CD4-positive, CD25-positive, alpha-beta regulatory T cell (primary cell): ENCODE results near the gene SRY. TPM values are rescaled to one million over a fixed set of nuclear protein-coding genes. Genes with fewer than 3 reads are reported as not detected.
"Not testable (repeated sequence)": the region's sequence is repeated elsewhere in the genome, so short reads cannot be mapped to it uniquely, and the experiment has no call there.

Experiments
- ATAC-seq, 2 donors: fragments of 150-1000 bp; cut with Tn5 transposase; one replicate each; pipeline ENCODE4 v1.10.0; 2021; ENCODE audit warnings: low read depth in 2 of 2, moderate number of reproducible peaks in 2 of 2, moderate library complexity in 1 of 2
- DNase-seq, 3 donors: peaks; one replicate each; pipeline versions ENCODE4 v3.0.0 to v3.0.0-alpha.2; 2012 to 2022; ENCODE audit warnings: mixed read lengths in 1 of 3
- H3K27ac ChIP-seq: one replicate; pipeline ENCODE4 v1.7.0; 2013; ENCODE audit warnings: mild to moderate bottlenecking, low read length; ENCODE audit not compliant: insufficient read depth, poor library complexity, severe bottlenecking
- H3K27me3 ChIP-seq: one replicate; pipeline ENCODE4 v1.7.0; 2013; ENCODE audit warnings: low read length; ENCODE audit not compliant: control insufficient read depth, insufficient read depth
- H3K36me3 ChIP-seq: one replicate; pipeline ENCODE4 v1.7.0; 2013; ENCODE audit warnings: mild to moderate bottlenecking, low read length, moderate library complexity; ENCODE audit not compliant: control insufficient read depth, insufficient read depth
- H3K4me1 ChIP-seq: 2 replicates; pipeline ENCODE4 v1.7.0; 2013; ENCODE audit warnings: mild to moderate bottlenecking, low read length; ENCODE audit not compliant: insufficient read depth, control insufficient read depth, poor library complexity, severe bottlenecking
- H3K4me3 ChIP-seq: one replicate; pipeline ENCODE4 v1.7.0; 2013; ENCODE audit warnings: low read depth, mild to moderate bottlenecking, low read length, moderate library complexity
- H3K9me3 ChIP-seq, 2 experiments: 1 replicate in 1 of 2; 2 replicates in 1 of 2; pipeline ENCODE4 v1.7.0; 2013; ENCODE audit warnings: low read length in 2 of 2, mild to moderate bottlenecking in 1 of 2, moderate library complexity in 1 of 2; ENCODE audit not compliant: control insufficient read depth in 2 of 2
- H3K27ac Mint-ChIP-seq, 3 donors: one replicate each; pipeline ENCODE4 v1.8.0; 2020 to 2022; ENCODE audit warnings: mild to moderate bottlenecking in 3 of 3, mixed read lengths in 3 of 3, moderate library complexity in 2 of 3
- H3K27me3 Mint-ChIP-seq: one replicate; pipeline ENCODE4 v1.8.0; 2022; ENCODE audit warnings: mild to moderate bottlenecking, mixed read lengths
- H3K36me3 Mint-ChIP-seq: one replicate; pipeline ENCODE4 v1.8.0; 2020; ENCODE audit warnings: mixed read lengths
- H3K4me1 Mint-ChIP-seq, 4 donors: one replicate each; pipeline ENCODE4 v1.8.0; 2020 to 2022; ENCODE audit warnings: mixed read lengths in 4 of 4, mild to moderate bottlenecking in 1 of 4
- H3K4me3 Mint-ChIP-seq, 4 donors: one replicate each; pipeline ENCODE4 v1.8.0; 2020 to 2022; ENCODE audit warnings: mild to moderate bottlenecking in 4 of 4, mixed read lengths in 4 of 4, moderate library complexity in 3 of 4
- H3K9me3 Mint-ChIP-seq, 7 donors: one replicate each; pipeline ENCODE4 v1.8.0; 2020 to 2022; ENCODE audit warnings: mixed read lengths in 7 of 7, mild to moderate bottlenecking in 3 of 7, moderate library complexity in 2 of 7
- polyA plus RNA-seq, 4 donors: library from polyadenylated mRNA; unstranded; fragments of 300-500 nt; fragmentation: Illumina TruSeq; gene quantifications; one replicate each; pipeline ENCODE4 v1.2.3, GENCODE V29; 2021
- total RNA-seq: library from RNA; stranded (reverse); gene quantifications from one replicate; pipeline ENCODE4 v1.2.3, GENCODE V29; 2022

SRY gene
- total RNA-seq (not detected), polyA plus RNA-seq (not detected)

DNA sequence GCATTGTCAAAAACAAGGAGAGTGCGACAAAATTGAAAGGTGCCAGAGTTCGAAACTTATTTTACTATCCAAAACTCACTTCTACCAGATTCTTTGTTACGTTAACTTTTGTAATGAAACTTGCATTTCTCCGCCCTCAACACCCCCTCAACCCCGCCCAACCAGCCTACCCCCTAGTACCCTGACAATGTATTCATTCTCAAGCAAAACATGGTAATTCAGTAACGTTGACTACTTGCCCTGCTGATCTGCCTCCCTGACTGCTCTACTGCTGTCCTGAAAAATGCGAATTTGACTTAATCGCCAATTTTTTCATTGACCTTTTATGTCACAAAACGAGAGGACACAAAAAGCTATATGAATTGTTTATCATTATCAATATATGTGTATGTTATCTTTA, at the start of gene SRY:
SRY (minus strand) TSS at position 83 of the 400 bp plus-strand sequence; CDS start at position 4, 79 bp downstream.
- H3K9me3 Mint-ChIP-seq: peaks cover 0 to 4% (median 0%) of the 10 kb centered on the region in 7 donors

DNA sequence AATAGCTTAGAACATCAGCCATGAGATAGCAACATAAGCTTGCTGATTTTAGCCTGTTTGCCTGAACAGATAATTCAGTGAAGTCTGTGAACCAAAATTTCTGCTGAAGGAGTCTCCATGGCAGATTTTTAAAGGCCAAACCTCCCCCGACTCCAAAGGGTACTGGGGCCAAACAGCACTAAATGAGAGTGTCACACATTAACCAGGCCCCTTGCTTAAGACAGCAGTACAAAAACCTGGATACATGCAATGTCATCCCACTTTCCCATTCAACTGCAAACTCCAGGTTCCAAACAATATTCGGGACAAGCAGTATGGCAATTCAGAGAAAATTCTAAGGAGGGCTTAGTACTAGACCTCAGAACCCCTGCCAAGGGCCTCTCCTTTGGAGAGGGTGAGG, 49.6 kb upstream of the SRY start:
- H3K27ac Mint-ChIP-seq: no peak overlapping the region

More for the DNA sequence above, at the start of gene SRY:
- no peak within 1 kb of the TSS for H3K27ac Mint-ChIP-seq
- no peak within 1 kb of the TSS for H3K4me3 Mint-ChIP-seq
- H3K4me1 Mint-ChIP-seq: peaks cover 0 to 4% (median 0%) of the 10 kb centered on the region in 4 donors
- Histone ChIP-seq H3K9me3 (no peaks in the 10 kb centered on the region), H3K4me3 (no peak within 1 kb of the TSS), H3K4me1 (no peaks in the 10 kb centered on the region), H3K27me3 (peaks cover 8% of the 10 kb centered on the region), H3K36me3 (no peaks in the 10 kb centered on the region), H3K27ac (no peak within 1 kb of the TSS)
- ATAC-seq: no peak
- no peaks in the 10 kb centered on the region for H3K36me3 Mint-ChIP-seq
- peaks cover 45% of the 10 kb centered on the region for H3K27me3 Mint-ChIP-seq
- no peak for DNase-seq

DNA sequence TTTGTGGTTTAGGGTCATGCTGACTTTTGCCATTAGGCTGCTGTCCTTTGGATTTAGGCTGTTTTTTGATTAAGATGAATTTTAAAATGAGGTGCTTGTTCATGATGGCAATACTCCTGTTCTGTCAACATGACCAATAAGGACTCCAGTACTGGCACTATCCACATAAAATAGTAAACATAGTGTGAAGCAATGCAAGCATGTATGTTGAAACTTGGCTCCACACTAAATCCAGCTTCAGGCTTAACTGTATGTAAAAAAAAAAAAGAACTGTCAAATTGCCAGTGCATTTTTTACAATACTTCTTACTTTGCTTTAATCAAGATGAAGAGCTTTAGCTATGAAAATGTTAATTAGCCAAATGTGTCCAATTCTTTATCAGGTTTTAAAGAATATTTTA, 47.7 kb upstream of the SRY start:
- peaks cover 2% of the 10 kb centered on the region for H3K27me3 ChIP-seq
- Mint-ChIP-seq H3K36me3 (no peaks in the 10 kb centered on the region), H3K4me3 (no peak overlapping the region)

More for the DNA sequence above, 49.6 kb upstream of the SRY start:
- Histone ChIP-seq H3K27me3 (peaks cover 2% of the 10 kb centered on the region), H3K36me3 (no peaks in the 10 kb centered on the region), H3K27ac (no peak overlapping the region), H3K4me3 (no peak overlapping the region), H3K4me1 (no peaks in the 10 kb centered on the region), H3K9me3 (no peaks in the 10 kb centered on the region)
- Mint-ChIP-seq H3K4me1 (peaks cover 0 to 4% (median 0%) of the 10 kb centered on the region in 4 donors), H3K4me3 (no peak overlapping the region), H3K27me3 (peaks cover 5% of the 10 kb centered on the region), H3K36me3 (no peaks in the 10 kb centered on the region), H3K9me3 (peaks cover 0 to 1% (median 0%) of the 10 kb centered on the region in 7 donors)
- ATAC-seq (no peak), DNase-seq (no peak)

DNA sequence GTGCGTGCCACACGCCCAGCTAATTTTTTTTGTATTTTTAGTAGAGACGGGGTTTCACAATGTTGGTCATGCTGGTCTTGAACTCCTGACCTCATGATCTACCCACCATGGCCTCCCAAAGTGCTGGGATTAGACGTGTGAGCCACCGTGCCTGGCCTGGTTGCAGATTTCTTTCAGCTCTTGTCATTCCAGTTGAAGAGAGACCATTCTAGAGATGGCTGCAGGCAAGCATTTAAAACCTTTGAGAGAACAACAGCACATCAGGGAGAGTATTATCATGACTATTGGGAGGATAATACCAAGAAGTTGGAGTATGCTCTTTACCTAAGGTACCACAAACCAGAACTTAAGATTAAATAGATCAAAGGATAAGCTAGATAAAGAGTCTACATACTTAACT, 41.0 kb upstream of the SRY start:
- no peak for ATAC-seq
- Mint-ChIP-seq H3K9me3 (no peaks in the 10 kb centered on the region), H3K27ac (no peak overlapping the region), H3K27me3 (peaks cover 32% of the 10 kb centered on the region), H3K4me3 (no peak overlapping the region), H3K4me1 (no peaks in the 10 kb centered on the region), H3K36me3 (no peaks in the 10 kb centered on the region)
- H3K27me3 ChIP-seq: peaks cover 2% of the 10 kb centered on the region
- no peaks in the 10 kb centered on the region for H3K4me1 ChIP-seq
- H3K36me3 ChIP-seq: no peaks in the 10 kb centered on the region
- H3K27ac ChIP-seq: no peak overlapping the region
- H3K9me3 ChIP-seq: no peaks in the 10 kb centered on the region
- no peak for DNase-seq
- H3K4me3 ChIP-seq: no peak overlapping the region

More for the DNA sequence above, 47.7 kb upstream of the SRY start:
- DNase-seq (no peak), ATAC-seq (no peak)
- Mint-ChIP-seq H3K4me1 (no peaks in the 10 kb centered on the region), H3K9me3 (no peaks in the 10 kb centered on the region), H3K27ac (no peak overlapping the region), H3K27me3 (peaks cover 14% of the 10 kb centered on the region)
- Histone ChIP-seq H3K27ac (no peak overlapping the region), H3K36me3 (no peaks in the 10 kb centered on the region), H3K4me1 (no peaks in the 10 kb centered on the region), H3K9me3 (no peaks in the 10 kb centered on the region), H3K4me3 (no peak overlapping the region)

DNA sequence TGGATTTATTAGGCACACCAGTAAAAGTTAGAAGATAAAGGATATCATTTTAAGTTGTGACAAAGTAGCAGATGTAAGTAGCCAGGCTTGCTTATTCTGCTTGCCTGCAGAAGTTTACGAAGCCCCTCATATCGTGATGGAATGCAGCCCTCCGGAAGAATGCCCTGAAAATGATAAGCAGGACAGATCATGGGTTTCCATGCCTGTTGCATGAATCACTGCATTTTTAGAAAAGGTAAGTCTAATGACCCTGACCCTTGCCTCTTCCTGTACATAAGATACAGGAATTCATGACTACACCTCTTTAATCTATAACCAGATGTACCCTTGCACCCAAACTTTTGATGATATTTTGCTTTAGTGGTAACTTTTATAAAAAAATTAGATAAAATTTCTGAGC, 37.0 kb upstream of the SRY start:
- Histone ChIP-seq H3K9me3 (no peaks in the 10 kb centered on the region), H3K27ac (no peak overlapping the region), H3K4me3 (no peak overlapping the region), H3K4me1 (no peaks in the 10 kb centered on the region), H3K27me3 (no peaks in the 10 kb centered on the region), H3K36me3 (no peaks in the 10 kb centered on the region)
- Mint-ChIP-seq H3K4me3 (peak overlapping the region in 1 of 4 donors; percentile 47), H3K4me1 (peaks cover 0 to 2% (median 0%) of the 10 kb centered on the region in 4 donors), H3K36me3 (no peaks in the 10 kb centered on the region), H3K27me3 (peaks cover 43% of the 10 kb centered on the region), H3K9me3 (no peaks in the 10 kb centered on the region), H3K27ac (no peak overlapping the region)
- ATAC-seq (no peak), DNase-seq (no peak)

DNA sequence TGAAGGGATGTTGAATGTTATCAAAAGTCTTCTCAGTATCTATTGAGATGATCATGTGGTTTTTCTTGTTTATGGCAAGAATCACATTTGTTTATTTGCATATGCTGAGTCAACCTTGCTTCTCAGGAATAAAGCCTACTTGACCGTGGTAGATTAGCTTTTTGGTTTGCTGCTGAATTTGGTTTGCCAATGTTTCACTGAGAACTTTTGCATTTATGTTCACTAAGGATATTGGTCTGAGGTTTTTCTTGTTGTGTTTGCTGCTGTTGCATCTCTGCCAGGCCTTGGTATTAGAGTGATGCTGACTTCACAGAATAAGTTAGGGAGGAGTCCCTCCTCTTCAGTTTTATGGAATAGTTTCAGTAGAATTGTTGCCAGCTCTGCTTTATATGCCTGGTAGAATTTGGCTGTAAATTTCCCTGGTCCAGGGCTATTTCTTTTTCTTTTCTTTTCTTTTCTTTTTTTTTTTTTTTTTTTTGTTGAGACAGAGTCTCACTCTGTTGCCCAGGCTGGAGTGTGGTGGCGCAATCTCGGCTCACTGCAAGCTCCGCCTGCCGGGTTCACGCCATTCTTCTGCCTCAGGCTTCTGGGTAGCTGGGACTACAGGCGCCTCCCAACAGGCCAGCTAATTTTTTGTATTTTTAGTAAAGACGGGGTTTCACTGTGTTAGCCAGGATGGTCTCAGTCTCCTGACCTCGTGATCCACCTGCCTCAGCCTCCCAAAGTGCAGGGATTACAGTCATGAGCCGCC, 29.8 kb upstream of the SRY start:
- not testable (repeated sequence) for H3K4me3 ChIP-seq, H3K36me3 ChIP-seq, H3K27ac ChIP-seq, H3K27ac Mint-ChIP-seq, H3K27me3 ChIP-seq, H3K4me1 Mint-ChIP-seq, H3K4me3 Mint-ChIP-seq, DNase-seq, ATAC-seq, H3K4me1 ChIP-seq, H3K36me3 Mint-ChIP-seq, H3K9me3 ChIP-seq, H3K9me3 Mint-ChIP-seq
- peaks cover 21% of the 10 kb centered on the region for H3K27me3 Mint-ChIP-seq

DNA sequence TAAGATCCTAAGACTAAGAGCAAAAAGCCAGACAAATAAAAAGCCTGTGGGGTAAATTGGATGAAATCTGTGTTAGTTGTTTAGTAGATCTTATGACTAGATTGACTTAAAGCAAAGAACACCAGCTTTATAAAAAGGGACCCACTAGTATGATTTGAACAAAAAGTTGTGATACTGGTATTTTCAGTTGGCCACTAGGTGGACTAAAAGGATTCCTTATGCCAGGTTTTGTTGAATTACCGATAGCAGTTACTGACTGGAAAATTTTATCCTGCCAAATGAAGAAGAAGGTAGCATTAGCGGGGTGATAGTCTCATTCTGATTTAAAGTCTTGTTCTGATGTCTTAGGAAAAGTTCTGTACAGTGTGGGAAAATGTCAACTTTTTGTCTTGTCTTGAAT, 12.8 kb upstream of the SRY start:
- Histone ChIP-seq H3K36me3 (no peaks in the 10 kb centered on the region), H3K9me3 (no peaks in the 10 kb centered on the region), H3K27me3 (no peaks in the 10 kb centered on the region), H3K27ac (no peak overlapping the region), H3K4me3 (no peak overlapping the region), H3K4me1 (no peaks in the 10 kb centered on the region)
- Mint-ChIP-seq H3K36me3 (no peaks in the 10 kb centered on the region), H3K27me3 (peaks cover 9% of the 10 kb centered on the region), H3K4me1 (peaks cover 0 to 12% (median 0%) of the 10 kb centered on the region in 4 donors), H3K4me3 (no peak overlapping the region), H3K9me3 (peaks cover 0 to 2% (median 0%) of the 10 kb centered on the region in 7 donors), H3K27ac (no peak overlapping the region)
- ATAC-seq: no peak
- no peak for DNase-seq

DNA sequence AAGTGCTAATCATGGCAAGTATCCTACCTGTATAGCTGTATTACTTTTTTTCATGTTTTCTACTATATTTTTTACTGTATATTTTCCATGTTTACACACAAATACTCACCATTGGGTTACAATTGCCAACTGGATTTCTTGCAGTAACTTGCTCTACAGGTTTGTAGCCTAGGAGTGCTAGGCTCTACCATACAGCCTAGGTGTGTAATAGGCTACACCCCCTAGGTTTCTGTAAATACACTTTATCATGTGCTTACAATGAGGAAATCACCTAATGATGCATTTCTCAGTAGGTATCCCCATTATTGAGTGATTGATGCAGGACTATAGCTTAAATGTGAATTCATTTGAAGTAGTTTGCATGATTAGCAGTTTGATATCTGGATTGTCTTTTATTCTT, 10.5 kb upstream of the SRY start:
- Histone ChIP-seq H3K9me3 (no peaks in the 10 kb centered on the region), H3K27me3 (no peaks in the 10 kb centered on the region), H3K27ac (no peak overlapping the region), H3K36me3 (no peaks in the 10 kb centered on the region), H3K4me3 (no peak overlapping the region), H3K4me1 (no peaks in the 10 kb centered on the region)
- H3K4me1 Mint-ChIP-seq: peaks cover 0 to 10% (median 0%) of the 10 kb centered on the region in 4 donors
- no peaks in the 10 kb centered on the region for H3K9me3 Mint-ChIP-seq
- DNase-seq (no peak), ATAC-seq (no peak)
- no peak overlapping the region for H3K27ac Mint-ChIP-seq
- no peaks in the 10 kb centered on the region for H3K36me3 Mint-ChIP-seq
- no peak overlapping the region for H3K4me3 Mint-ChIP-seq
- H3K27me3 Mint-ChIP-seq: peaks cover 4% of the 10 kb centered on the region
